ENCODE data around the gene SNED1.

Gene SNED1

GRCh38 chr2:241009601-241010530, 11.4 kb downstream of the SNED1 start:
- Histone ChIP-seq H3K4me3 (replicated peaks; ENCODE audit: low read depth, low read length) (no peak overlapping the region), H3K36me3 (ENCODE audit: control insufficient read depth, insufficient read depth, low read length) (no peaks in the 10 kb centered on the region), H3K27me3 (replicated peaks; ENCODE audit: control insufficient read depth, insufficient read depth, low read length) (no peaks in the 10 kb centered on the region; the same call in 1 of the 2 replicates)
- DNase-seq (ENCODE audit: extremely low read depth, insufficient read length), result no peak
- TF ChIP-seq, protein P1, sequence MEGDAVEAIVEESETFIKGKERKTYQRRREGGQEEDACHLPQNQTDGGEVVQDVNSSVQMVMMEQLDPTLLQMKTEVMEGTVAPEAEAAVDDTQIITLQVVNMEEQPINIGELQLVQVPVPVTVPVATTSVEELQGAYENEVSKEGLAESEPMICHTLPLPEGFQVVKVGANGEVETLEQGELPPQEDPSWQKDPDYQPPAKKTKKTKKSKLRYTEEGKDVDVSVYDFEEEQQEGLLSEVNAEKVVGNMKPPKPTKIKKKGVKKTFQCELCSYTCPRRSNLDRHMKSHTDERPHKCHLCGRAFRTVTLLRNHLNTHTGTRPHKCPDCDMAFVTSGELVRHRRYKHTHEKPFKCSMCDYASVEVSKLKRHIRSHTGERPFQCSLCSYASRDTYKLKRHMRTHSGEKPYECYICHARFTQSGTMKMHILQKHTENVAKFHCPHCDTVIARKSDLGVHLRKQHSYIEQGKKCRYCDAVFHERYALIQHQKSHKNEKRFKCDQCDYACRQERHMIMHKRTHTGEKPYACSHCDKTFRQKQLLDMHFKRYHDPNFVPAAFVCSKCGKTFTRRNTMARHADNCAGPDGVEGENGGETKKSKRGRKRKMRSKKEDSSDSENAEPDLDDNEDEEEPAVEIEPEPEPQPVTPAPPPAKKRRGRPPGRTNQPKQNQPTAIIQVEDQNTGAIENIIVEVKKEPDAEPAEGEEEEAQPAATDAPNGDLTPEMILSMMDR (IDR thresholded peaks at IDR 0.05; ENCODE audit: insufficient read depth, low read length, poor library complexity, severe bottlenecking), result no peak

- TF ChIP-seq, protein P1 (IDR thresholded peaks at IDR 0.05; ENCODE audit: insufficient read depth, low read length, poor library complexity, severe bottlenecking), result no peak
- H3K36me3 ChIP-seq (ENCODE audit: control insufficient read depth, insufficient read depth, low read length), result no peaks in the 10 kb centered on the region
- no peaks in the 10 kb centered on the region; the same call in 1 of the 2 replicates for H3K27me3 ChIP-seq (replicated peaks; ENCODE audit: control insufficient read depth, insufficient read depth, low read length)
- H3K4me3 ChIP-seq (replicated peaks; ENCODE audit: low read depth, low read length), result no peak overlapping the region
- no peak for DNase-seq (ENCODE audit: extremely low read depth, insufficient read length)
Observed at GRCh38 chr2:241010531-241011295, 12.3 kb downstream of the SNED1 start.

GRCh38 chr2:241011296-241011600, 12.8 kb downstream of the SNED1 start:
- TF ChIP-seq, protein P1 (IDR thresholded peaks at IDR 0.05; ENCODE audit: insufficient read depth, low read length, poor library complexity, severe bottlenecking), result no peak
- H3K36me3 ChIP-seq (ENCODE audit: control insufficient read depth, insufficient read depth, low read length), result no peaks in the 10 kb centered on the region

DNA sequence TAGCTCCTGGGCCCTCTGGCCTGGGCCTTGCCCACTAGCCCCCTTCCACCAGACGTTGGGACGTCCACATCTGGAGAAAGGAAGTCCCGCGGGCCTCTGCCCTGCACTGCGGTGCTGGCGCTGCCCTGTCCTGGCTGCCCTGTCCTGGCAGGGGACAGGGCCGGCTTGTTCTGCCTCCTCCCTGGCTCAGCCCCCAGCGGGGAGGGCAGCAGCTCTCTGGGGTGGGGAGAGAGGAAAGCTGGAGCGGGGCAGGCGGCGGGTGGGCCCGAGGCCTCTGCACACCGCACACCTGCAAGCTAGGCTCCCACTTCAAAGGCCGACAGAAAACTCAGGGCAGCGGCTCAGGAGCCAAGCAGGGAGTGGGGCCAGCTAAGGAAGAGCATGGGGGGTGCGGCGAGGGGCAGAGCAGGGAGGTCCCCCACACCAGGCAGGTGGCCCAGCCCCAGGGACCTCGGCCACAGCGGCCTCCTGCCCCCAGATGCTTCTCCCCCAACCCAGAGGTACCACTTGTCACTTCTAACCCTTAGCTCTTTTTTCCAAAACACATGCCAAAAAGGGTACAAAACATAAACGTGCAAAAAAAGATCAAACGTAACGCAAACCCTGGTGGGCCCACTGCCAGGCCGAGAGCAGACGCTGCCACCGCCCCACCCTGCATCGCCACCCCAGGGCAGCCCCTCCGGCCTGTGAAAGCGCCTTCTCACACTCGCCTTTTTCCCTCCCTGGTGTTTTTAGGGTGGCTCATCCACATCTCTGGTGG, 13.5 kb downstream of the SNED1 start:
- no peak for DNase-seq (ENCODE audit: extremely low read depth, insufficient read length)
- Histone ChIP-seq H3K27me3 (replicated peaks; ENCODE audit: control insufficient read depth, insufficient read depth, low read length) (no peaks in the 10 kb centered on the region; the same call in 1 of the 2 replicates), H3K36me3 (ENCODE audit: control insufficient read depth, insufficient read depth, low read length) (no peaks in the 10 kb centered on the region), H3K4me3 (replicated peaks; ENCODE audit: low read depth, low read length) (no peak overlapping the region)
- TF ChIP-seq, protein P1 (IDR thresholded peaks at IDR 0.05; ENCODE audit: insufficient read depth, low read length, poor library complexity, severe bottlenecking), result no peak

More at GRCh38 chr2:241011296-241011600, 12.8 kb downstream of the SNED1 start:
- Histone ChIP-seq H3K4me3 (replicated peaks; ENCODE audit: low read depth, low read length) (no peak overlapping the region), H3K27me3 (replicated peaks; ENCODE audit: control insufficient read depth, insufficient read depth, low read length) (no peaks in the 10 kb centered on the region; the same call in 1 of the 2 replicates)
- no peak for DNase-seq (ENCODE audit: extremely low read depth, insufficient read length)

- TF ChIP-seq, protein P1 (IDR thresholded peaks at IDR 0.05; ENCODE audit: insufficient read depth, low read length, poor library complexity, severe bottlenecking), result no peak
- Histone ChIP-seq H3K4me3 (replicated peaks; ENCODE audit: low read depth, low read length) (no peak overlapping the region), H3K27me3 (replicated peaks; ENCODE audit: control insufficient read depth, insufficient read depth, low read length) (no peaks in the 10 kb centered on the region; the same call in 1 of the 2 replicates), H3K36me3 (ENCODE audit: control insufficient read depth, insufficient read depth, low read length) (no peaks in the 10 kb centered on the region)
- DNase-seq (ENCODE audit: extremely low read depth, insufficient read length), result no peak
Observed at GRCh38 chr2:241014224-241014623, 15.8 kb downstream of the SNED1 start.

Measured in GM06990 (cell line).